EL (cell line): Measurements from ENCODE around the gene GATD1.

Experiments used
- DNase-seq: peaks from one replicate; pipeline ENCODE4 v3.0.0-alpha.2; 2016

The GATD1 gene

GRCh38 chr11:776561-777287 is 563 bp downstream of the GATD1 start:
- no peak for DNase-seq

GRCh38 chr11:776263-776560 is 1.1 kb downstream of the GATD1 start:
- DNase-seq: no peak

- DNase-seq: peak; percentile 70
Measured at GRCh38 chr11:774873-775592, 2.3 kb downstream of the GATD1 start.

DNA sequence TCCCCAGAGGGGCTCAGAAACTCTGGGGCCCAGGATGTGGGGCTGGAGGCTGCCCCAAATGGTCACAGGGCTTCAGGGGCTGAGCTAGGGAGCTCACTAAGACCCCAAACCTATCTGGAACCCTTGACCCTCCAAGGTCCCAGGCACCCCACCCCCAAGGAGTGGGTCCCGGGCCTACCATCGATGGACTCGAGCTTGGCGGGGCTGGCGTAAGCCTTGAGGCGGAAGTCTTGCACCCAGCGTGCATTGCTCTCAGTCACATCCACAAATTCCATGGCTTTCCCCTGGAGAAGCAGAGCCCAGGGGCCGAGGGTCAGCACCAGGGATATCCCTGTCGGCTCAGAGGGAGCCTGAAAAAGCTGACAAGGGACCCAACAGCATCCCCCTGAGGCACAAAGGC is 3.5 kb downstream of the GATD1 start:
- no peak for DNase-seq

DNA sequence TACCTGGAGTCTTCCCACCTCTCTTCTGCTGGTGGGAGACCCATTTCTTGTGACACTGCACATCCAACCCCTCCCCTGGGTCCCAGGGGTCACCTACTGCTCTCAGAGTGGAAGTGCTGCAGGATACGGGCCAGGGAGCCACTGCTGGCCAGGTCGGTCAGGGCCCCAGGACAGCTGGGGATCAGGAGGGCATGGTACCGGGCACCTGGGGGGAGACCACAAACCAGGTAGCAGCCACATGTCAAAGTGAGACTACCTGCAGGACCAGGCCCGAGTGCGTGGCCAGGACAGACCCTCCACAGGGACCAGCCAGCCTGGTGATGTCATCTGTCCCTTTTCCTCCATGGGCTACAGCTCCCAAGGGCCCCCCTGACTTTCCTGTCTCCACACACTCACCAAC is 3.9 kb downstream of the GATD1 start:
- no peak for DNase-seq

DNA sequence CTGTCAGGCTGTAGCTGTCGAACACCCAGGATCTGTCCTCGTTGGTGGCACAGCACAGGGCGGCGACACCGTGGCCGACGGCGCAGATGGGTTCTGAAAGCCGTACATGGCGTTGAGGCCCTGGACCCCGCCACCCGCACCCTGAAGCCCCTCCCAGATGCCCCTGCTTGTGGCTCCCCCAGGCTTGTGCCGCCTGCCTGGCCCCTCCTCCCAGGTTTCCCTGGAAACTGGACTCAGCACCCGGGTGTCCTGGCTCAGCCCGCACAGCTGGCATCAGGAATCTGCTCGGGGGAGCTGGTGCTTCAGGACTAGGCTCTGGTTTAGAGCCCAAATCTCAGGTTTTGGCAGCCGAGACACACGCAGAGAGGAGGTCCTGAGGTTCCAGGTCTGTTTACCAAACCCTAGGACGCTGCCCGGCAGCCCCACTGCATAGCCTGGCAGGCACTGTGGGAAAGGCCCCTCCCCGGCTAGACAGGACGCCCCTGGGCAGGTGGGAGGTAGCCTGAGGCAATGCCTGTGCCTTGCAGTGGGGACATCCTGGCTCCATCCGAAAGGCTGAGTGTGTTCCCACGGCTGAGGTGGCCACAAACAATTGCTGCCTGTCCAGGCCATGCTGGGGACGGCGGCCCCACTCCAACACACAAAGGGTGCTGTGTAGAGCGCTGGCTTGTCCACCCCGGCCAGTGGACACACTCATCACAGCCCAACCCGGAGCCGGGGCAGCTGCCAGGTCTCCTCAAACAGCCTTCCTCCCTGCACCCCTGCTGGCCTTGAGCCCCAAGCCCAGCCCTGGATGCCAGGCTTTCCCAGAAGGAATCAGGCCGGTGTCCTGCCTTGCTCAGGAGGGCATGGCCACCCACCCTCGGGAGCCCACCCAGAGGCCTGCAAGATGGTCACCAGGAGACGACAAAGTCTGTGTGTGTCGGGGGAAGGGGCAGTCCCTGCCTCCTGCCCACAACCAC is 4.6 kb downstream of the GATD1 start:
- no peak for DNase-seq

GRCh38 chr11:771617-772204 is 5.6 kb downstream of the GATD1 start:
- no peak for DNase-seq

GRCh38 chr11:770642-771616 is 6.4 kb downstream of the GATD1 start:
- DNase-seq: no peak

- no peak for DNase-seq
Measured at GRCh38 chr11:769887-770641, 7.2 kb downstream of the GATD1 start.

DNA sequence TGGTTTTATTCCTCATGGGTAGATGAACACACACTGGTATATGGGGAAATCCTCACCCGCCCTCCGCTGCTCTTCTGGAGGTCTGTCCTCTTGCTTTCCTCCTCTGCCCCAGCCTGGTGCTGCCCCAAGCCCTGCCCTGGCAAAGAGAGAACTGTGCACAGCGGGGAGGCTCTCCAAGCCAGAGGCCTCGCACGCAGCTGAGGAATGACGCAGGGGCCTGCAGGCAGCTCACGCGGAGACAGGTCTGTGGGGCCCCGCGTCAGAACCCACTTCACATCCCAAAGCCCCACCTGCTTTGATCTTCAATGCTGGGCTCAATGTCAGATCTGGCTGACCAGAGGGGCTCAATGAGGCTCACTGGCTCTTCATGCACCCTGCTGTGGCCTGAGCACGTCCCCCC is 10.0 kb downstream of the GATD1 start:
- DNase-seq: no peak

DNA sequence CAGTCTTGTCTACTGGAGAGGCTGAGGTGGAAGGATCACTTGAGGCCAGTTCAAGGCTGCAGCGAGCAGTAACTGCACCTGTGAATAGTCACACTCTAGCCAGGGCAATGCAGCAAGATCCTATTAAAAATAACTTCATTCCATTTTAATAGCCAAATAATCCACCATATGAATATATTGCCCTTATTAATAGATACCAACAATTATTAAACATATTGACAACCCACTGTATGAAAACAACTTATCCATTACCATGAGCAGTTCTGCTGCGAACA is 10.4 kb downstream of the GATD1 start:
- DNase-seq: no peak

- no peak for DNase-seq
Measured at GRCh38 chr11:766106-766935, 11.0 kb downstream of the GATD1 start.

- no peak for DNase-seq
Measured at GRCh38 chr11:765802-766091, 11.5 kb downstream of the GATD1 start.

- DNase-seq: peak; percentile 52
Measured at GRCh38 chr11:765025-765801, 12.1 kb downstream of the GATD1 start.

GRCh38 chr11:764322-765024 is 12.8 kb downstream of the GATD1 start:
- DNase-seq: no peak

- no peak for DNase-seq
Measured at GRCh38 chr11:763549-764321, 13.6 kb downstream of the GATD1 start.

DNA sequence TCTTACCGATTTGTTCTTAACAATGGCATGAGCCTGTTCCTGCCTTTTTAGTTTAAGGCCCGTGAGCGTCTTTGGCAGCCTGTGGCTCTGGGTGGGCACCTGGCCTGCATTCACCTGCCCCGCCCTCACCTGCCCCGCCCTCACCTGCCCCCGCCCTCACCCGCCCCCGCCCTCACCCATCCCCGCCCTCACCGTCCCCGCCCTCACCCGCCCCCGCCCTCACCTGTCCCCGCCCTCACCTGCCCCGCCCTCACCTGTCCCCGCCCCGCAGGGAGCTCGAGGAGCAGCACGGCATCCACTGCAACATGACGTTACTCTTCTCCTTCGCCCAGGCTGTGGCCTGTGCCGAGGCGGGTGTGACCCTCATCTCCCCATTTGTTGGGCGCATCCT is 14.2 kb downstream of the GATD1 start:
- DNase-seq: no peak

DNA sequence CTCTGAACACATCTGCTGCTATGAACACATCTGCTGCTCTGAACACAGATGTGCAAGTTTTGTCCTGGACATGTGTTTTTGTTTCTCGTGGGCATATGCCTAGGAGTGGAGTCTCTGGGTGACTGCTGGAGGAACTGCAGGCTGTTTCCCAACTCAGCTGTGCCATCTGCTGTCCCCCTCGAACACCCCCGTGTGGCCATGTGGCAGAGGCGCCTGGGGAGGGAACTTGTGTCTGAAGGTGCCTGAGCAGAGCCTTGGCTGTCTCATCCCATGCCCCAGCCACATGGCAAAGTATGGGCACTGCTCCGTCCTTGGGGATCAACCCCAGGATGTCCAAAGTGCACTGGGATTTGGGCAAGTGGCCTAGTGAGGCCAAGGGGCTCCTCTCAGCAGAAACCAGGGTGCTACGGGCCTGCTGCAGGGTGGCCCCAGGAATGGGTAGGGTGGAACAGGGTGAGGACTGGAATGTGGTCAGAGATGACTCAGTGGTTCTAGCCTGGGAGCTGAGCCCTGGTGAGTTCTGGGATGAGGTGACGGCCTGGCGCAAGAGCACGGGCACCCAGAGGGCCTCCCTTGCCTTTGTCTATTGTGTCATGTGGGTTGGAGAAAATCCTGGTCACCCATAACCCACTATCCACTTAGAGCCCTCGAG is 14.7 kb downstream of the GATD1 start:
- DNase-seq: peak; percentile 96
